ENCODE data around the gene GPR37.

- TF ChIP-seq CTCF (IDR thresholded peaks at IDR 0.05) (no peak), POLR2AphosphoS5 (IDR thresholded peaks at IDR 0.05) (no peak), POLR2A (IDR thresholded peaks at IDR 0.05) (no peak), EP300 (IDR thresholded peaks at IDR 0.05) (no peak)
Measured at GRCh38 chr7:124780056-124780455, 14.5 kb upstream of the GPR37 start.

Measured in upper lobe of left lung (tissue), 4 donors.